HAP-1 (cell line): ENCODE data around the gene KERA.

Experiments
- DNase-seq, 2 experiments: peaks; one replicate each; pipeline ENCODE4 v3.0.0-alpha.2; 2016 to 2020; ENCODE audit warnings: low spot score in 2 of 2
- H3K27me3 ChIP-seq: fragments of 250-450 bp; sonication (Bioruptor Pico); 2 replicates; pipeline ENCODE4 v1.5.1; 2020; ENCODE audit warnings: low read depth, mild to moderate bottlenecking, moderate library complexity
- H3K36me3 ChIP-seq: fragments of 250-450 bp; sonication (Bioruptor Pico); replicated peaks from 2 replicates; pipeline ENCODE4 v1.5.1; 2020; ENCODE audit warnings: mild to moderate bottlenecking
- H3K4me1 ChIP-seq: fragments of 250-450 bp; sonication (Bioruptor Pico); 2 replicates; pipeline ENCODE4 v1.5.1; 2020; ENCODE audit warnings: mild to moderate bottlenecking
- H3K4me3 ChIP-seq: fragments of 250-450 bp; sonication (Bioruptor Pico); 2 replicates; pipeline ENCODE4 v1.5.1; 2020; ENCODE audit warnings: mild to moderate bottlenecking, moderate library complexity
- H3K9me3 ChIP-seq: fragments of 250-450 bp; sonication (Bioruptor Pico); 2 replicates; pipeline ENCODE4 v1.5.1; 2020; ENCODE audit warnings: mild to moderate bottlenecking, moderate library complexity
- in situ Hi-C: fragments of 300-500 bp; cut with MboI; formaldehyde crosslinking; loops from 3 replicates; pipeline ENCODE4 v1.14.3; 2020; ENCODE audit warnings: low sequenced_read_pairs, inconsistent platforms, mixed read lengths

The KERA gene

DNA sequence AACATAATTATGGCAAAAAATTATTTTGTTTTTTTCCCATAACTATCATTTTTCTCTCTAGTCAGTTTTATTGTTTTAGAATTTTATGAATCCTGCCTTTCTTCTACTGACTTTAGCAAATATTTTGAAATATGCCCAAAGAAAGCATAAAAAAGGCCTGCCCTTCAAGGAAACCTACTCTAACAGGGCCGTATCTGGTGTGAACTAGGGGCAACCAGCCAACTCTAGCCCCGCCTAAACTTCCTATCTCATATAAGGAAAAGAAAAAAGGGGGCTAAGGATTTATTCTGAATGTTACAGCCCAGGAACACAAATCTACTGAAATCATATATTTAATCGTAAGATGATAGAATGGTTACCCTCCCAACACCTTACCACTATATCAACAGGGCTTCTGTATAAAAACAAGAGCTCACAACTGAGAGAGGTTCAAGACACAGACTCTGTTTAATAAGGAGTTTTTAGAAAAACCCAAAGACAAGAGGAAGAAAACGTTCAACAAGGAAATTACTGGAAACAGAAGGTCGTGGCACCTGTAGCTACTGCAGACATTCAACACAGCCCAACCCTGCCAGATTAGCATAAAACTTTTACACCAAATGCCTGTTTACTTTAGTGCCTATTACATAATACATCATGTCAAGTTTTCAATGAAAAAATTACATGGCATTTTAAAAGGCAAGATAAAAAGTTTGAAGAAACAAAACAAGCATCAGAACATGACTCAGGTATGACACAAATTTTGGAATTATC is 40.1 kb downstream of the KERA start:
- no peak for DNase-seq
- in situ Hi-C loops = no loop called here

DNA sequence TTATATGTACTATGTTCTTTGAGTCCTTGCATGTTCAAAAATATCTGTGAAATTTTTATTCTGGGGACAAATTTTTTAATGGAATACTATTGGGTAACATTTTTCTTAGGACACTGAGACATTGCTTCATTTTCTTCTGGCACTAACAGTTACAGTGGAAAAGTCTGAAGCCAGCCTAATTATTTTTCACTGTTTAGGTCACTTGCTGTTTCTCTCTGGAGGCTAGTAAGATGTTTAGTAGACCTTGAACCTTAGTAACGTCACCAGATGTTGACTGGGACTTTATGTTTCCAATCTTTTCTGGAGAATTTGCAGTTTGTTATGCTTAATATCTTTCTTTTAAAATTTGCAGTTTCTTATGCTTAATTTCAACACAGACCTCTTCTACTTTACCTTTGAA is 40.8 kb downstream of the KERA start:
- Histone ChIP-seq H3K9me3 (no peaks in the 10 kb centered on the region), H3K36me3 (no peaks in the 10 kb centered on the region), H3K4me1 (no peaks in the 10 kb centered on the region), H3K27me3 (no peaks in the 10 kb centered on the region), H3K4me3 (no peak overlapping the region)
- DNase-seq = no peak
- in situ Hi-C loops = no loop called here

More for the DNA sequence above, 40.1 kb downstream of the KERA start:
- Histone ChIP-seq H3K9me3 (no peaks in the 10 kb centered on the region), H3K27me3 (no peaks in the 10 kb centered on the region), H3K4me3 (no peak overlapping the region), H3K36me3 (no peaks in the 10 kb centered on the region), H3K4me1 (no peaks in the 10 kb centered on the region)

DNA sequence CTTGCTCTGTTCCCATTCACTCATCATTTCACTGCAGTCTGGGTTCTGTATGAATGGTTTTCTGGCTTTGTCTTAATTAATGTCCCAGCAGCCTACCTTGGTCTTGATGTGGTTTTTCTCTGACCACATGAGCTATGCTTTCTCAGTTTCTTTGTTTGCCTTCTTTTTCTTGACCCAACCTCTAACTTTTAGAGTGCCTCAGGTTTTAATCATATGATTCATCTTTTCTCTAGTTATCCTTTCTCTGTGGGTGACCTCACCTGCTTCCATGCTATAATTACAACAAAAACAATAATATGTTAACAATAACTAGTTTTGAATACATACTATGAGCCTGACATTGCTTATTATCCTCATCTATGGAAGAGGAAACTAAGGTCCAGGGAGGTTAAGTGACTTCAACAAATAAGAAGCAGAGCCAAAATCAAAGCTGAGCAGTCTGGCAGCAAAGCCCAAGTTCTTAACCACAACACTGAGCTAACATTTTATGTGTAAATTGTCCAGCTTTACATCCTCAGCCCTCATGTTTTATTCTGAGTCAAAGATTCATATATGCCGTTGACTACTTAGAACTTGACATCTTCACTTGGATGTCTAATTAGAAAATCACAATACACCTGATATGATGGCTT is 48.4 kb downstream of the KERA start:
- Histone ChIP-seq H3K36me3 (no peaks in the 10 kb centered on the region), H3K4me3 (no peak overlapping the region), H3K27me3 (no peaks in the 10 kb centered on the region), H3K4me1 (no peaks in the 10 kb centered on the region), H3K9me3 (no peaks in the 10 kb centered on the region)
- in situ Hi-C loops = no loop called here
- no peak for DNase-seq

DNA sequence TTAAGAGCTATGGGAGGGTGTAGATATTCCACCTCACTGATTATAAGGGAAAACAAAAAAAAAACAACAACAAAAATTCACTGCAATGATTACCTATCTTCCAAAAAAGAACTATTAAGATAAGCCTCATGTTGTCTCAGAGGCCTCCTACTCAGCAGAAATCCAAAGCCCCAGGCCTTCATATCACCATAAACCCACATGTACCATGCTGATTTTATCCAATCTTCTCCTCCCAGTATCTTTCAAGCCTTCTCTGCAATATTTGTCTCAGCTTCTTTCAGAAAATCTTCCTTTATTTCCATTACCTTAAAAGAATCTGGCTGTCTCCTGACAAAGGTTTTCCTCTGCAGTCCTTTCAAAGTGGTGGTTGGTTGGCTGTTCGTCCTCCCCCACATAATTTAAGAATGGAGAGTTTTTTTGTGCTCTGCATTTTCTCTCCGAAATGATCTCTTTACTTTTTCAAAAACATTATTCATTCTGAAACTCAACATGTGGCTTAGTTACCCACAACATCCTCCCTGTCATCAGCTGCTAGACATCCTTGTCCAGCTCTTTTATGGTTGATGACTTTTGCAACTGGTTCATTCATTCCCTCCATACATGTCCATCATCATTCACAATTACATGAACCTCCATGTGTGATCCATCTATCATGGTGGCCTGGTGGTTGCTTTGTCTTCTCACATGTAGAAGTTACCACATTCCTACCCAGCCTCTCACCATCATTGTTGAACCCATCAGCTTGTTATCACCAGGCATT is 50.1 kb downstream of the KERA start:
- H3K9me3 ChIP-seq = no peaks in the 10 kb centered on the region
- no peak for DNase-seq
- no peaks in the 10 kb centered on the region for H3K36me3 ChIP-seq
- no peaks in the 10 kb centered on the region for H3K27me3 ChIP-seq
- in situ Hi-C loops = no loop called here
- no peaks in the 10 kb centered on the region for H3K4me1 ChIP-seq
- H3K4me3 ChIP-seq = no peak overlapping the region

DNA sequence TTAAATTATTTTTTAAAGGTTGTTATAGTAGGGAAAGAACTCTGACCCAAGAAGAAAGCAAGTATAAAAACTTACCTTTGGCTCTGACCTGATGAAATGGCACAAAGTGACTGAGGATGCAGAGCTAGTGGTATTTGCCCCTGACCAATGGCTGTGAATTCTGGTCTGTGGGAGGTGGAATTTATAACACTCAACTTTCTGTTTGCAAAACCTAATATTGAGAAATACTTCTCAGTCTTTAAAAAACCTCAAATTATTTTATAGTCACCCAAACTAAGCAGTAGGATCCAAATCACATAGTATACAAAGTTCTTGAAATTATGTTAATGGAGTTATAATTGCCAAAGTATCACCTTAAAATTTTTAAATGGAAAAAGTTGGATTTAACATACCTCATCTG is 53.0 kb downstream of the KERA start, which contains the start of gene EPYC:
Gene EPYC, minus strand, starts transcription at position 101 of the 400 bp plus-strand sequence. CDS start 2,407 bp downstream, outside the sequence.
- DNase-seq = no peak
- H3K36me3 ChIP-seq = no peaks in the 10 kb centered on the region
- no peaks in the 10 kb centered on the region for H3K4me1 ChIP-seq
- no peak within 1 kb of the TSS for H3K4me3 ChIP-seq
- no peaks in the 10 kb centered on the region for H3K27me3 ChIP-seq
- in situ Hi-C loops = no loop called here
- no peaks in the 10 kb centered on the region for H3K9me3 ChIP-seq

DNA sequence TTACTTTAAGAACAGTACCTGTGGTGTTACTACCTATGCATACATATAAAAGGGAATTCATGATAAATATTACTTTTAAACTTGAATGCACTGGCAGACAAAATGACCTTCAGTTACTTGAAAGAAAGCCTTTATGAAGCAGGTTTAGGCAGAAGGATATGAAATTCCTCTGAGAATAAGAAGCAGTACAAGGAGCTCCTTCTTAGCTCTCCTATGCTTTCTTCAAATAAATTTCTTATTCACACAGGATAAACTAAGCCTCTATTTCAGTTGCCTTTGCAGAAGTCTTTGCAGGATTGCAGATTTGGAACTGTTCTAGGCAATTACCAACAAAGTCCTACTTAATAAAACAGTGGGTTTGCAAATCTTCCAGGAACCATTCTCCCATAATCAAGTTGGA is 54.1 kb downstream of the KERA start:
- H3K4me1 ChIP-seq = no peaks in the 10 kb centered on the region
- no peaks in the 10 kb centered on the region for H3K27me3 ChIP-seq
- H3K9me3 ChIP-seq = no peaks in the 10 kb centered on the region
- no peak for DNase-seq
- in situ Hi-C loops = no loop called here
- no peak overlapping the region for H3K4me3 ChIP-seq
- H3K36me3 ChIP-seq = no peaks in the 10 kb centered on the region

DNA sequence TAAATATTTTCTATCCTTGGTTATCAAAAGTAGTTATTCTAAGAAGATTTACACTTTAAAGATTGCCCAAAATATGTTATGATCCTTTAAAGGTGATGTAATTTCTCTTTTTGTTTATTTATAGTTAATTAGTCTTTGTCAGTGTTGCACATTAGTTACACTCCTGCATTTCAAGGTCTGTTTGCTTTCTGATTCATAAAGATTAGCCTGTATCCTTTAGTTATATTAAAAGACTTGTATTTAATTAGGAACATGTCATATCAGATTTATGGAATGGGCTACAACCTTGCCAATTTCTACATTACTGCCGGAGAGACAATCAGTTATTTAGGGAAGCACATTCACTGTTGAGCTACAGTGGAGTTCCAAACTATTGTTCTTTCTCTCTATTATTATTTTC is 56.5 kb downstream of the KERA start:
- DNase-seq = no peak
- Histone ChIP-seq H3K36me3 (no peaks in the 10 kb centered on the region), H3K9me3 (no peaks in the 10 kb centered on the region), H3K27me3 (no peaks in the 10 kb centered on the region), H3K4me1 (no peaks in the 10 kb centered on the region), H3K4me3 (no peak overlapping the region)
- in situ Hi-C loops = no loop called here
